ENCODE measurements around the gene ST14. TPM values are rescaled to one million over a fixed set of nuclear protein-coding genes. Genes with fewer than 3 reads are reported as not detected.

Gene ST14
- total RNA-seq, 1 donor from 2014 or later = 0.12 TPM

DNA sequence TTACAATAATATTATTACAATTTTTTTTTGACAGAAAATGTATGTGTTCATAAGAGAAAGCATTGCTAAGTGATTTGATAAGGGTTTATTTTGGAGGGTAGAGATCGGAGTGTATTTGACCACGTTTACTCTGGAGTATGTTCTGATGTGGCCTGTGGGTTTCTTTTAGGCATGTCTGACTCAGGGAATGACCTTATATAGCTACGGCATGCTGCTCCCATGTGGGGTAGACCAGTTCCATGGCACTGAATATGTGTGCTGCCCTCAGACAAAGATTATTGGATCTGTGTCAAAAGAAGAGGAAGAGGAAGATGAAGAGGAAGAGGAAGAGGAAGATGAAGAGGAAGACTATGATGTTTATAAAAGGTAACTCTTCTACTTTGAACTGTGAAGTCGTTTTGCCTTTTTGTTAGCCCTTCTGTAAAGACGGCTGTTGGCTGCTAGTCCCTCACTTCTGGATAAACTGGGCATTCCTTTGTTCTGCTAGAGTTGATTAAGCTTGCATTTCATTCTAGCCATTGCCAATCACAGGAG, 38.1 kb upstream of the ST14 start:
- no peak overlapping the region for H3K27ac Mint-ChIP-seq (ENCODE audit: unreplicated experiment)
- H3K4me3 Mint-ChIP-seq (ENCODE audit: unreplicated experiment) = no peak overlapping the region

DNA sequence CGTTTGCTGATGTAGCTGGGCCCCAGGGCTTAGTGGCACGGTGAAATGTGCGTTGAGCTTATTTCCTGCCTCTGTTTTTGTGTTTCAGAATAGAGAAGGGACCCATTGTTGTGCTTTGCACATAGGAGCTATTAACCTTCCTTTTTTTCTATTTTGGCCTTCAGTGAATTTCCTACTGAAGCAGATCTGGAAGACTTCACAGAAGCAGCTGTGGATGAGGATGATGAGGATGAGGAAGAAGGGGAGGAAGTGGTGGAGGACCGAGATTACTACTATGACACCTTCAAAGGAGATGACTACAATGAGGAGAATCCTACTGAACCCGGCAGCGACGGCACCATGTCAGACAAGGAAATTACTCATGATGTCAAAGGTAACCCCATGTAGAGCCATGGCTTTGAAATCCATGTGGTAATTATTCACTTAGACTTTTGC, 37.4 kb upstream of the ST14 start:
- Mint-ChIP-seq H3K9me3 (ENCODE audit: unreplicated experiment) (no peaks in the 10 kb centered on the region), H3K4me1 (ENCODE audit: low read depth, unreplicated experiment) (peaks cover 1% of the 10 kb centered on the region), H3K4me3 (ENCODE audit: unreplicated experiment) (no peak overlapping the region), H3K36me3 (ENCODE audit: unreplicated experiment) (no peaks in the 10 kb centered on the region), H3K27me3 (ENCODE audit: unreplicated experiment) (no peaks in the 10 kb centered on the region), H3K27ac (ENCODE audit: unreplicated experiment) (peak overlapping the region; percentile 9)
- TF ChIP-seq, protein P1, sequence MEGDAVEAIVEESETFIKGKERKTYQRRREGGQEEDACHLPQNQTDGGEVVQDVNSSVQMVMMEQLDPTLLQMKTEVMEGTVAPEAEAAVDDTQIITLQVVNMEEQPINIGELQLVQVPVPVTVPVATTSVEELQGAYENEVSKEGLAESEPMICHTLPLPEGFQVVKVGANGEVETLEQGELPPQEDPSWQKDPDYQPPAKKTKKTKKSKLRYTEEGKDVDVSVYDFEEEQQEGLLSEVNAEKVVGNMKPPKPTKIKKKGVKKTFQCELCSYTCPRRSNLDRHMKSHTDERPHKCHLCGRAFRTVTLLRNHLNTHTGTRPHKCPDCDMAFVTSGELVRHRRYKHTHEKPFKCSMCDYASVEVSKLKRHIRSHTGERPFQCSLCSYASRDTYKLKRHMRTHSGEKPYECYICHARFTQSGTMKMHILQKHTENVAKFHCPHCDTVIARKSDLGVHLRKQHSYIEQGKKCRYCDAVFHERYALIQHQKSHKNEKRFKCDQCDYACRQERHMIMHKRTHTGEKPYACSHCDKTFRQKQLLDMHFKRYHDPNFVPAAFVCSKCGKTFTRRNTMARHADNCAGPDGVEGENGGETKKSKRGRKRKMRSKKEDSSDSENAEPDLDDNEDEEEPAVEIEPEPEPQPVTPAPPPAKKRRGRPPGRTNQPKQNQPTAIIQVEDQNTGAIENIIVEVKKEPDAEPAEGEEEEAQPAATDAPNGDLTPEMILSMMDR (IDR thresholded peaks at IDR 0.05; ENCODE audit: partially characterized antibody, unreplicated experiment) = no peak
- DNase-seq = no peak

More for the DNA sequence above, 38.1 kb upstream of the ST14 start:
- no peaks in the 10 kb centered on the region for H3K9me3 Mint-ChIP-seq (ENCODE audit: unreplicated experiment)
- peaks cover 1% of the 10 kb centered on the region for H3K4me1 Mint-ChIP-seq (ENCODE audit: low read depth, unreplicated experiment)
- no peak for DNase-seq
- TF ChIP-seq, protein P1 (IDR thresholded peaks at IDR 0.05; ENCODE audit: partially characterized antibody, unreplicated experiment) = no peak
- no peaks in the 10 kb centered on the region for H3K27me3 Mint-ChIP-seq (ENCODE audit: unreplicated experiment)
- H3K36me3 Mint-ChIP-seq (ENCODE audit: unreplicated experiment) = no peaks in the 10 kb centered on the region

DNA sequence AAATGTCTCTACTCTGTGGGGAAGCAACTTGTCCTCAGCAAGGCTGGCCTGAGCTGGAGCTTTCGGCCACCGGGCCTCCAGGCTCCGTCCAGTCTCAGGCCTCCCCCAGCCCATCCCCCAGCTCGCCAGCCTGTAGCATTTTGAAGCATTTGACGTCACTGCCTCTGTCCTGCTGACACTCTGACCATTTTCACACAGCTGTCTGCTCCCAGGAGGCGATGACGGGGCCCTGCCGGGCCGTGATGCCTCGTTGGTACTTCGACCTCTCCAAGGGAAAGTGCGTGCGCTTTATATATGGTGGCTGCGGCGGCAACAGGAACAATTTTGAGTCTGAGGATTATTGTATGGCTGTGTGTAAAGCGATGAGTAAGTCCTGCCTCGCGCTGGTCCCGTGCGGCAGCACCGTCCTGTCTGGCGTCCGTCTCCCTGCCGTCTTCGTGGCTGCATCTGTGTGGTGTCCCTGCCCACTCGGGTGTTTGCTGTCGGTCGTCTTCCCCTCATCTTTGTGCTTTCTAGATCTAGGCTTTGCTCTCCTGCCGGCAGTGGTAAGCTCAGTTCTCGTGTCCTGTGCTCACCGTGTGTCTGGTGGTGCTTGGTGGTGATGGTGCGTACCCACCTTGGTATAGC, 36.1 kb upstream of the ST14 start:
- H3K9me3 Mint-ChIP-seq (ENCODE audit: unreplicated experiment) = no peaks in the 10 kb centered on the region
- H3K4me3 Mint-ChIP-seq (ENCODE audit: unreplicated experiment) = no peak overlapping the region
- no peaks in the 10 kb centered on the region for H3K36me3 Mint-ChIP-seq (ENCODE audit: unreplicated experiment)
- peaks cover 1% of the 10 kb centered on the region for H3K4me1 Mint-ChIP-seq (ENCODE audit: low read depth, unreplicated experiment)
- H3K27me3 Mint-ChIP-seq (ENCODE audit: unreplicated experiment) = no peaks in the 10 kb centered on the region
- TF ChIP-seq, protein P1 (IDR thresholded peaks at IDR 0.05; ENCODE audit: partially characterized antibody, unreplicated experiment) = no peak
- no peak overlapping the region for H3K27ac Mint-ChIP-seq (ENCODE audit: unreplicated experiment)
- DNase-seq = no peak

DNA sequence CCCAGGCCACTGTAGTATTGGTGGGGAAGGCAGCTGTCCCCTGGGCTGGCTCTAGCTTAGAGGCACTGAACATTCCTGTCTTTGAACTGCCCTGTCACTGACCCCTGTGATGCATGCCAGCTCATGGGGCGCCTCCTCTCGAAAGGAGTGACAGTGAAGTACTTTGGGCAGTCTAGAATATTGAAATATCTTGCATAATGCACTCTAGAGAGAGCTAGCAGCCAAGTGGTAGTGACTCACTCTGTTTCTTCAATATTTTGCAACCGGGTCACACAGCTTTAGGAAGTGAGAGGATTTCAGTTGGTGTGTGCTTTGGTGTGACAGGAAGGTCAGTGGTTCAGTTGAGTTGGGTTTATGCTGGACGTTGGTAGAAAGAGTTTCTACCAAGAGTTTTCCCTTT, 35.5 kb upstream of the ST14 start:
- Mint-ChIP-seq H3K4me3 (ENCODE audit: unreplicated experiment) (no peak overlapping the region), H3K4me1 (ENCODE audit: low read depth, unreplicated experiment) (peaks cover 1% of the 10 kb centered on the region), H3K36me3 (ENCODE audit: unreplicated experiment) (no peaks in the 10 kb centered on the region), H3K9me3 (ENCODE audit: unreplicated experiment) (no peaks in the 10 kb centered on the region), H3K27ac (ENCODE audit: unreplicated experiment) (no peak overlapping the region), H3K27me3 (ENCODE audit: unreplicated experiment) (no peaks in the 10 kb centered on the region)
- no peak for DNase-seq
- TF ChIP-seq, protein P1 (IDR thresholded peaks at IDR 0.05; ENCODE audit: partially characterized antibody, unreplicated experiment) = no peak

DNA sequence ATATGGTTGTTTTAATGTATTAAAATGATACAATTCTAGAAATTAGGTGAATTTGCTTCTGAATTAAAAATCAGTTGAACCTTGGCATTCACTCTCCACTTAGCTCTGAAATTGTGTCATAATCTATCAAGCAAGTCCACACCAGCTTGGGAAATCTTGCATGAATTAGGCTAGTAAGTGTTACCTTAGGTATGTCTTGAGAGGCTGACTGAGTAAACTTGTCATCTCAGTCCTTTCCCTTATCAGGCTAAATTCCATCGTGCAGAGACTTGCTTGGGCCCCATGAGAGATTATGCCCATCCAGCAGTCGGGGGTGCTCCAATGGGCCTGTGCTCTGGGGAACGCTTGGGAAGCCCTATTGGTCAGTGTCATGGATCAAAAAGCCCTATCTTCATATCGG, 33.9 kb upstream of the ST14 start:
- DNase-seq = no peak
- Mint-ChIP-seq H3K4me3 (ENCODE audit: unreplicated experiment) (no peak overlapping the region), H3K9me3 (ENCODE audit: unreplicated experiment) (no peaks in the 10 kb centered on the region), H3K4me1 (ENCODE audit: low read depth, unreplicated experiment) (peaks cover 1% of the 10 kb centered on the region), H3K27me3 (ENCODE audit: unreplicated experiment) (no peaks in the 10 kb centered on the region), H3K36me3 (ENCODE audit: unreplicated experiment) (peaks cover 2% of the 10 kb centered on the region), H3K27ac (ENCODE audit: unreplicated experiment) (no peak overlapping the region)
- TF ChIP-seq, protein P1 (IDR thresholded peaks at IDR 0.05; ENCODE audit: partially characterized antibody, unreplicated experiment) = no peak

Data from glutamatergic neuron (in vitro differentiated cells).